Neural progenitor cell (in vitro differentiated cells): Measurements from ENCODE around the gene SARM1.

Source experiments
- EZH2phosphoT487 ChIP-seq: fragments of 200-600 bp; sonication (generic); IDR thresholded peaks from 2 replicates; pipeline ENCODE4 v1.6.1; 2017; ENCODE audit warnings: antibody characterized with exemption
- TF ChIP-seq, protein P1 (sequence below): fragments of 200-600 bp; sonication (generic); IDR thresholded peaks from 2 replicates; pipeline ENCODE4 v1.5.1; 2017; ENCODE audit warnings: antibody characterized with exemption, mild to moderate bottlenecking

DNA sequence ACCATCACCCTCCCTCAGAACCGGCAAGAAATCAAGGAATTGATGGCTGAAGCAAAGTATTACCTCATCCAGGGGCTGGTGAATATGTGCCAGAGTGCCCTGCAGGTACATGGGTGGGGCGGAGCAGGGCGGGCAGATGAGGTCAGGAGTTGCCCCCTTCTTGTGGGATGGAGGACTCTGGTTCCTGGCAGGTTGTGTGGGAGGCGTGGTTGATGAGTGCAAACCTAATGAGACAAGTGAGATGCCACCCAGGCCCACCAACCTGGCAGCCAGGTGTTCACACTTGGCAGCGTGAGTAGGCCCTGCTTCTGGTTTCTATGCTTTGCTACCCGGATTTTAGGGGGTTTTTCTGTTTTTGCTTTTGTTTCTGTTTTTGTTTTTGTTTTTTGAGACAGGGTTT lies 31.1 kb upstream of the SARM1 start:
- TF ChIP-seq, protein P1, sequence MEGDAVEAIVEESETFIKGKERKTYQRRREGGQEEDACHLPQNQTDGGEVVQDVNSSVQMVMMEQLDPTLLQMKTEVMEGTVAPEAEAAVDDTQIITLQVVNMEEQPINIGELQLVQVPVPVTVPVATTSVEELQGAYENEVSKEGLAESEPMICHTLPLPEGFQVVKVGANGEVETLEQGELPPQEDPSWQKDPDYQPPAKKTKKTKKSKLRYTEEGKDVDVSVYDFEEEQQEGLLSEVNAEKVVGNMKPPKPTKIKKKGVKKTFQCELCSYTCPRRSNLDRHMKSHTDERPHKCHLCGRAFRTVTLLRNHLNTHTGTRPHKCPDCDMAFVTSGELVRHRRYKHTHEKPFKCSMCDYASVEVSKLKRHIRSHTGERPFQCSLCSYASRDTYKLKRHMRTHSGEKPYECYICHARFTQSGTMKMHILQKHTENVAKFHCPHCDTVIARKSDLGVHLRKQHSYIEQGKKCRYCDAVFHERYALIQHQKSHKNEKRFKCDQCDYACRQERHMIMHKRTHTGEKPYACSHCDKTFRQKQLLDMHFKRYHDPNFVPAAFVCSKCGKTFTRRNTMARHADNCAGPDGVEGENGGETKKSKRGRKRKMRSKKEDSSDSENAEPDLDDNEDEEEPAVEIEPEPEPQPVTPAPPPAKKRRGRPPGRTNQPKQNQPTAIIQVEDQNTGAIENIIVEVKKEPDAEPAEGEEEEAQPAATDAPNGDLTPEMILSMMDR, result no peak
- TF ChIP-seq EZH2phosphoT487, result no peak
